ENCODE data around the gene NUP205.

DNA sequence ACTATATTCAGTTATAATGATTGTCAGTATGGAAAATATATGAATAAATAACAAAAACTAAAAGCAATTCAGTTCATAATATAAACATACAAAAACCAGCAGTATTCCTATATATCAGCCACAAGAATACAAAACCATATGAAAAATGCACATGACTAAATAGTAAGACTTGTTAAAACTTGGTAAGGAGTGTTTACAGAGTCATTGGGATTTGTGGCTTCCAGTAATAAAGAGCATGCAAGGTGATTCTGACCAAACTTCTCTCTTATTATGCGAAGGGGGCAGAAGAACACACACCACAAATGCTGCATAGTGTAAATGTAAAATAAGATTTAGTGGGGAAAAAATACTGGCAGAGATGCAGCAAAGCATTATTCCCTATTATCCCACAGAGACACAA lies 39.0 kb upstream of the NUP205 start:
- TF ChIP-seq EP300 (IDR thresholded peaks at IDR 0.05) (no peak), POLR2AphosphoS5 (IDR thresholded peaks at IDR 0.05) (no peak), POLR2A (IDR thresholded peaks at IDR 0.05) (no peak)
- TF ChIP-seq, protein P1, sequence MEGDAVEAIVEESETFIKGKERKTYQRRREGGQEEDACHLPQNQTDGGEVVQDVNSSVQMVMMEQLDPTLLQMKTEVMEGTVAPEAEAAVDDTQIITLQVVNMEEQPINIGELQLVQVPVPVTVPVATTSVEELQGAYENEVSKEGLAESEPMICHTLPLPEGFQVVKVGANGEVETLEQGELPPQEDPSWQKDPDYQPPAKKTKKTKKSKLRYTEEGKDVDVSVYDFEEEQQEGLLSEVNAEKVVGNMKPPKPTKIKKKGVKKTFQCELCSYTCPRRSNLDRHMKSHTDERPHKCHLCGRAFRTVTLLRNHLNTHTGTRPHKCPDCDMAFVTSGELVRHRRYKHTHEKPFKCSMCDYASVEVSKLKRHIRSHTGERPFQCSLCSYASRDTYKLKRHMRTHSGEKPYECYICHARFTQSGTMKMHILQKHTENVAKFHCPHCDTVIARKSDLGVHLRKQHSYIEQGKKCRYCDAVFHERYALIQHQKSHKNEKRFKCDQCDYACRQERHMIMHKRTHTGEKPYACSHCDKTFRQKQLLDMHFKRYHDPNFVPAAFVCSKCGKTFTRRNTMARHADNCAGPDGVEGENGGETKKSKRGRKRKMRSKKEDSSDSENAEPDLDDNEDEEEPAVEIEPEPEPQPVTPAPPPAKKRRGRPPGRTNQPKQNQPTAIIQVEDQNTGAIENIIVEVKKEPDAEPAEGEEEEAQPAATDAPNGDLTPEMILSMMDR (IDR thresholded peaks at IDR 0.05), result no peak
